ENCODE measurements around the gene GINS1.

GRCh38 chr20:25444556-25444955, 37.1 kb downstream of the GINS1 start:
- TF ChIP-seq CTCF (IDR thresholded peaks at IDR 0.05): no peak
- no peak for TF ChIP-seq POLR2AphosphoS5 (IDR thresholded peaks at IDR 0.05; ENCODE audit: low read depth, low read length)
- no peak for TF ChIP-seq TCF7L2 (IDR thresholded peaks at IDR 0.05; ENCODE audit: low read depth, low read length)
- no peak for TF ChIP-seq REST (IDR thresholded peaks at IDR 0.05; ENCODE audit: insufficient read depth in 1 of 2, low read depth in 2 of 2, low read length in 1 of 2)
- TF ChIP-seq SIN3A (IDR thresholded peaks at IDR 0.05; ENCODE audit: borderline replicate concordance, insufficient read depth, low read depth, low read length): no peak

Data from Panc1 (cell line).